HG03095 (cell line): Measurements from ENCODE around the gene PRRX1.

Source experiments
- ATAC-seq: cut with Tn5 transposase; IDR thresholded peaks from one replicate; pipeline ENCODE4 v1.9.1; 2021; ENCODE audit warnings: moderate library complexity; ENCODE audit not compliant: unreplicated experiment

Gene PRRX1

DNA sequence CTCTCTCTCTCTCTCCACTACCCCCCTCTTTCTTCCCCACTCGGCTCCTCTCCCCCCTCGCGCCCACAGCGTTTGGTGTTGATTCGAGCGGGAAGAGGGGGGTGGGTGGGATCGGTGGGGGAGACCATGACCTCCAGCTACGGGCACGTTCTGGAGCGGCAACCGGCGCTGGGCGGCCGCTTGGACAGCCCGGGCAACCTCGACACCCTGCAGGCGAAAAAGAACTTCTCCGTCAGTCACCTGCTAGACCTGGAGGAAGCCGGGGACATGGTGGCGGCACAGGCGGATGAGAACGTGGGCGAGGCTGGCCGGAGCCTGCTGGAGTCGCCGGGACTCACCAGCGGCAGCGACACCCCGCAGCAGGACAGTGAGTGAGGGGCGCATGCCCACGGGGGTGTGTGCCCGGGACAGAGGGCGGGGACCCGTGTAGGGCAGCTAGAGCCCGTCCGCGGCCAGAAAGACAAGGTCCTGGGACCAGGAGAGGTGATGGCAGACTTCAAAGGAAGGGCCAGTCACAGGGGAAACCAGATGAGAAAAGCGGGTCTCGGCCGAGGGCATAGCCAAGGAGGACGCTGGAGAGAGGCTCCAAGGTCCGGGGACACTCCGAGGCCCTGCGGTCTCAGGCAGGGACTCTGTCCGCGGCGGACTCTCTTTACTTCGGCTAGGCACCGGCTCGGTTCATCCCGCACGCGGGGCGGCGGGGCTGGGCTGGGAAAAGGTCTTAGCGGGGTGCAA, at the start of gene PRRX1:
Gene PRRX1 (plus strand): TSS at position 39 of the 735 bp plus-strand sequence. CDS start 88 bp downstream, at position 127.
- ATAC-seq = no peak

DNA sequence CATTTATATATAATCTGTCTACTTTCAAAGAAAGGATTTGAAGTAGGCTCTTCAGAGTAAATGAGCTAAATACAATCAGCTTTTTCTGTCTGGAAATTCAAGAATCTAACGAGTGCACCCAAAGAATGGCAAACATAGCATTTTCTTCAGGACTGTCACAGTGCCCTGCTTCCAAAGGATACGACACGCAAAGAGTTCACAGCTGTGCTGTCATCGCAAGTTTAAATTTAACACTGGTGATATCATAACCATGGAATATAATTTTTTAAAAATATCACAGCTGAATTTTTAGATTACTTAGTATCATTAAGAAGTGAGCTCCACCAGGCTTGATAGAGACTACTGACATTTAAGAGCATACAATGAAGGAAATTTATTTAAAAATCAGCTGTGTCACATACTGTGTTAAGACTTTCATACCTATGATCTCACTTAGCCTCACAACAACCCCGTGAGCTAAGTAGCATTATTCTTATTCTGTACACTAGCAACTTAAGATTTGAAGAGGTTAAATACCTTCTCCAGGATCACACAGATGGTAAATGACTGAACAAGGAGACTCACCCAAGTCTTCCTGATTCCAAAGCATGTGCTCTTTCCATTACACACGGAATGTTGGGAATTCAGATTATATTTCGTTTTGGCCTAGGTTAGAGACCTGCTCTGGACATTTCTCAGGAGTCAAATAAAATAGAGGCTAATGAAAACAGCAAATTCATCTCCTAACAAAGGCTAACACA, 46.2 kb upstream of the PRRX1 start:
- no peak for ATAC-seq

DNA sequence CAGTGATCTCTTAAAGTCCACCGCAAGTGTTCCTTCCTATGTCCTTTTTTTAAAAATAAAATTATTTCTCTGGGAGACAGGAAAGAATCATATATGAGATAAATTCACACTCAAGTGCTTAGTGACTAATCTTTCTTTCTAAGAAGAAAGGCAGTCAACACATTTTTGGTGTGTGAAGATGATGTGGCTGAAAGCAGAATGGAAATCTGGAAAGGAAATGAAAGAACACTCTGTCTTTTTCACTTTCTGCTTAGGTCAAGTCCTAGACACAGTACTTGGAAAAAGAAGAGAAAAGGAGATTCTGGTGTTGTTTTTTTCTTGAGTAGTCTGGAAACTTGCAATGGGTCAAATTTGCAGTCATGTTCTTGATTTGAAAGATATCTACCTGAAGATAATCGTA, 45.5 kb upstream of the PRRX1 start:
- ATAC-seq = no peak

DNA sequence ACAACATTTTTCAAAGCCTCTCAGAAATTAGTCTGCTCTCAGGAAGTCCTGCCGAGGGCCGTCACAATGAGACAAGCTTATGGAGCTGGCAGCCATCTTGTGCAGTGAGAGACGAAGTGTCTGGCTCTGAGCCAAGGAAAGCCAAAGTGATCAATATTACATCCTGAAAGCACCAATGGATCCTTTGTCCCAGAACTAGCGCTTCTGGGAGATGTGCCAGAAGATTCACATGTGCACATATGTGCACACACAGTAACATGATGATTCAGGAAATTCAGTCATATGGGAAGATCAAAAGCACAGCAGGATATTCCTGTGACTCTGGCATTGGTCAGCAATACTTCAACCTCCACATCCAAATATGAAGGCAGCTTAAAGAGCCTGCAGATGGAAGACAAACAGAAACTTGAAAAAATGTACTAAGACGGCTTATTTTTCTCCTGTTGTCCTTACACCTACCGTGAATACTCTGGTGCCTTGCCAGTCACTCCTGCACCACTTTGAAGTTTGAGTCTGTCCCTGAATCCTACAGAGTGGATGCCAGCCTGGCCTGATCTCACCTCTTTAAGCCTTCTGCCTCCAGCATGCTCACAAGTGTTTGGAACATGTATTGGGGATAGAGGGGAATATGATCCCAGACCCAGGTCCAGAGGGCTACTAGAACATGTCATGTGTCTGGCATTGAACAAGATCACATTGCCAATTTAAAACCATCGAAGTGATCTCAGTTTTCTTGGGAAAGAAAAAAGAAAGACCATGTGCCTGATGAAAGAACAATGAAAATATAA, 44.5 kb upstream of the PRRX1 start:
- no peak for ATAC-seq

DNA sequence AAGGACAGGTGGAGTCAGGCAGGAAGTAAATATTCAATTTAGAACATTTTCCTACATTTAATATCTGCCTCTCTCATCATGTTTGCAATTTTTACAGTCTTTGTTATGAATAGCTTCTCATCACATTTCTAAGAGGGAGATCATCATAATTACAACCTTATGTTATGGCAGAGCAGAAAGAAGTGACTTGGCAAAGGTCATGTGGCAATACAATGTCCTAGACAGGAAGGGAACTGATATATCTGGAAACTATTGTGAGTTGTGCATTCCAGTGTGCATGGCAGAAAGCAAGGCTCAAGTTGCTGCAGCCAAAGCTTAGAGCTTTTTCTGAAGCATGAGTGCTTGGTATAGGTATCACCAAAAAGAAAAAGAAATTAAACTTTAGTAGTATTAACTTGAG, 43.8 kb upstream of the PRRX1 start:
- ATAC-seq = no peak

DNA sequence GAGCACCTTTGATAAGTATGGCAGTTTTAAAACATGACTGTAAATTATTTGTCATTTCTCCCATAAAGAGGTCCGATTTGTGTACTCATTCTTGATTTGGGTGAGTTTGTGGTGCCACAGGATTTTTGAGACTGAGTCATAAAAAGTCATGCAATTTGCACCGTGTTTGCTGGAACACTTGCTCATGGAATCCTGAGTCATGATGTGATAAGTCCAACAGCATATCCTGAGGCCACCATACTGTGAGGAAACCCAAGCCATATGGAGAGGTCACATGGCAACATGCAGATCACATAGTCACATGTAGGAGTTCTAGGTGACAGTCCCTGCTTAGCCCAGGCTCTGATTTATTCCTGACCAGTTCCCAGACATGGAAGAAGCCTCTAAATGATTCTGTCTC, 40.8 kb upstream of the PRRX1 start:
- ATAC-seq = no peak

DNA sequence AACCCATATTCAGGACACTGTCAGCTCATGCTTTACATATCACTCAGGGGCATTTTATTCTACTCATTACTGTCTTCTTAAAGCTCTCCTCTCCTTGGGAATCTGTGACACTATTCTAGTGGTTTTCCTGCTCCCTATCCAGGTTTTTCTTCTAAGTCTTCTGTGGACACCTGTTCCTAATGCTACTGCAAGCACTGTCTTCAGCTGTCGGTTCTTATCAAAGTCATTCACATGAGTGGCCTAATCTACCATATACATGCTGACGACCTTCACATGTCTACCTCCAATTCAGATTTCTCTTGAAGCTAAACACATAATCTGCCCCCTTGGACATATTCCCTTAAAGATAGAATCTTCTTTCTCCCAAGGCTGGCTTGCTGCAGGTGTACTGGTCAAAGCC, 39.8 kb upstream of the PRRX1 start:
- no peak for ATAC-seq

DNA sequence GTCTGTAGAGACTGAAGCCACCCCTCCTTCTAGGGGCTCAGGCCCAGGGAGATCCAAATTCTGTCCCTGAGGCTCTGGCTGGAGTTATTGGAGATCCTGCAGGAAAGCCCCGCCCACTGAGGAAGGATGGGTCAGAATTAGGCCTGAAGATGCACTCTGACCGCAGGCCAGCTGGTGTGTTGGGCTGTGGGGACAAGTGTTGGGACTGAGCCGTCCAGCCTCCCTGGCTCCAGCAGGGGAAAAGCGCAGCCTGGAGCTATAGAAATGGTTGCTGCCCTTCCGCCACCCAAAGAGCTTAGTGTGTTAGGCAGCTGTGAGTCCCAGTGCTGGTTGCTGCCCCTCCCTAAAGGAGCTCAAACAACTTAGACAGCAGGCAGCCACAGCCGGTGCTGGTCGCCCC, 33.0 kb upstream of the PRRX1 start:
- ATAC-seq = no peak

DNA sequence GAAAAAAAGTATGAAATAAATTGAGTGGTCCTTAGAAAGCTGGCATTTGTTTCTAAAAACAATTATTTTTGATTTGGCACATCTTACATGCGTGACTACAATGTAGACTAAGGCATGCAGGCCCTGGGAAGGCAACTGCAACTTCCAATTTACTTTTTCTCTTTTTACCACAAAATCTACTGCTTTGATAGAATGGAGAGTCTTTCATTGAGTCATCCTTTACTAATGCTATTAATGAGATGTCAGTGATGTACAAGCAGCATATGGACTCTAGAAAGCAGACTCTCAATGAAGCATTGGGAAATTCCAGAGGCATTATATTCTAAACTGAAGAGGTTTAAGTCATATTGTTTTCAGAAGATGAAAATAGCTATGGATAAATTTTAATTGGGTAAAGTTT, 29.6 kb upstream of the PRRX1 start:
- ATAC-seq = no peak

DNA sequence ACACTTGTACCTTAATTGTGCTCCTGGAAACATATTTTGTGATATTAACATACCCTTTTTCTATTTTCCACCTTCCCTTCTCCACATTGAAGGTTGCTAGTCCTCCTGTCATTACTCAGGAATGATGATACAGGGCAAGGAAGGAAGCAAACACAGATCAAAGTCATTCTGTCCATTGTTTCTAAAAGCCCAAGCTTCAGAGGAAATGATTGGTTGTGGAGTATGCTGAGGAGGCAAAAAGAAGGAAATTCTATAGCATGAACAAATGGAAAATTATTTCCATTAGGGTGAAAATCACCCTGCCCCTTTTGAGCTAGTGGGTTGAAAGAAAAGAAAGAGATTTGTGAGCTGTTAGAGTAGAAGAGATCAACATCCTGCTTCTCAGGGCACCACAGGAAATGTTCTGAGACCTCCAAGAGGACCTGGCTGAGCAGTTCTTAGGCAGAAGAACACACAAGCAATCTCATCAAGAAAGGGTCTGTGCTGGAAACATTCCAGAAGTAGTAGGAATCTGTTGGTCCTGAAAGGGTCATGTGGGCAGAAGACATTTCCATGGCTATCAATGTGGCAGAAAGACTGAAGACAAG, 29.0 kb upstream of the PRRX1 start:
- no peak for ATAC-seq

DNA sequence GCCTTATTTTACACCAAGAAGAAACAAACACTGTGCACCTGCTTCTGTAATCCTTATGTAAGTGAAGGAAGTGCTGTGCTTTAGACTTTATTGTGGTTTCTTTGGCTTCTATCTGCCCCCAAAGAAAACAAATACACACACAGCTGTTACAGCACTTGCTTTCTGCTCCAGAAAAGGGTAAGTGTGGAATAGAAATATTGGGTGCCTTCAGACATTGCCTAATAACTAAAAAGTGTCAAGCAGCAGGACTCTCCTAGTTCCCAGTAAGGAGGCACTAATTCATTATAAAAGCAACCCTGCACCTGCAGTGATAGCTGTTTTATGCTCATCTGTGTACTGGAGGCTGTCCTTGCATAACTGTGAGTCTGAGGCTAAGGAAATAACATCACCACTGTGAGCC, 23.4 kb upstream of the PRRX1 start:
- ATAC-seq = no peak

DNA sequence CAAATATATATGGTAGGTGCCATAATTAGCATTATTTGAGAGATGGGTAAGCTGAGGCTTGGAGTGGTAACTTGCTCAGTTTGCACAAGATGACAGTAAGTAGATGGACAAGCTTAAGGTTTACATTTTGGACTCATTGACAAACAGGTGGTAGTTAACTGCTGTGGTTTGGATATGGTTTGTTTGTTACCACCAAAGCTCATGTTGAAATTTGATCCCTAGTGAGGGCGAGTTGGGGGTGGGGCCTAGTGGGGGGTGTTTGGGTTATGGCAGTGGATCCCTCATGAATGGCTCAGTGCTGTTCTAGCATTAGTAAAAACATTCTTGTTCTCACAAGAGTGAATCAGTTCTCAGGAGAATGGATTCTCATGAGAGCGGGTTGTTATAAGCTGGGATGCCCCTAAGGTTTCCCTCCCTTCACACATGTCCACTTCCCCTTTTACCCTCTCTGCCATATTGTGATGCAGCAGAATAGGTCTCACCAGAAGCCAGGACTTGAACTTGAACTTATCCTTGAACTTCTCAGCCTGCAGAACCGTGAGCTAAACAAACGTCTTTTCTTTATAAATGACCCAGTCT, 6.6 kb upstream of the PRRX1 start:
- no peak for ATAC-seq

DNA sequence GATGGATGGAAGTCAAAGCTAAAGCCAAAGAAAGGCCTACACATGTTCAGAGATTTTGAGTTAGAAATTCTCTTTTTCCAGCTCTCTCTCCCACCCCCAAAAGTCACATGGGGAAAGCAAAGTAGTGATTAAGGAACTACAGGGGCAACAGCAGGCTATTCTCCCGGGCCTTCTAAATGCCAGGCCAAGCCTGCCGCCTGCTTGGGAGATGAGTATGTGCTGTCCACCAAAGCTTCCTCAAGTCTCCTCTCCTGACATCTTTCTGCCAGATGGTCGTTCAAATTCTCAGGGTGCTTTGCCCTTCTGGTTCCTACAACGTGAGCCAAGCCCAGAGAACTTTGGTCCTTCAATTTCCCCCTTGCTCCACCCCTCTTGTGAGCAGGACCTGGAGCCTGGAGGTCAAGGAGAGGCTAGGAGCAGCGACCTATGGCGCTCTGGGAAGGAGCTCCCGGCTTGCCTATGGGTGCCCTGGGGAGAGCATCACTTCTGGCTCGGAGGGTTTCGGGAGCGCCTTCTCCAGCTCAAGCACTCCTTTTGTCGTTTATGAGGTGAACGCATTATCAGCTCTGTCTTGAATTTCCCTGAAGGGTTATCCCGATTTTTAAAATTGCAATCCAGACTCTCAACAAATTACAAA, 4.4 kb upstream of the PRRX1 start:
- no peak for ATAC-seq

DNA sequence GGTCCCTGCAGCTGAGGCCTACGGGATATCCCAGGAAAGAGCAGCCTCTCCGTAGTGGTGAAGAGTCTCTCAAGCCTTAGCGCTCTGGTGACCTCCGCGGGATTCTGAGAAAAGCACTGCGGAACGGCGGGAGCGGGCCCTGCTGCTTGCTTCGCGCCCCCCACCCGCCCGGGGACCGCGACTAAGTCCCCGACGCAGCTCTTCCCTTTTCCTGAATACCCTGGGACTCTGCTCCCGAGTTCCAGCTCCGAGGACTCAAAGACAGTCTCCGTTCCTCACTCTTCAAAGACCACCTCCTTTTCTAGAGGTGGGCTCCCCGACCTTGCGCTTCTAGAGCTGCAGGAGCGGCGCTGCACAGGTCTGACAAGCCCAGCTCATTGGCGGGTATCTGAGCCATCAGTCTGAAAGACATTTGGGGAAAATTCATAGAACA, 3.6 kb upstream of the PRRX1 start:
- ATAC-seq = no peak

DNA sequence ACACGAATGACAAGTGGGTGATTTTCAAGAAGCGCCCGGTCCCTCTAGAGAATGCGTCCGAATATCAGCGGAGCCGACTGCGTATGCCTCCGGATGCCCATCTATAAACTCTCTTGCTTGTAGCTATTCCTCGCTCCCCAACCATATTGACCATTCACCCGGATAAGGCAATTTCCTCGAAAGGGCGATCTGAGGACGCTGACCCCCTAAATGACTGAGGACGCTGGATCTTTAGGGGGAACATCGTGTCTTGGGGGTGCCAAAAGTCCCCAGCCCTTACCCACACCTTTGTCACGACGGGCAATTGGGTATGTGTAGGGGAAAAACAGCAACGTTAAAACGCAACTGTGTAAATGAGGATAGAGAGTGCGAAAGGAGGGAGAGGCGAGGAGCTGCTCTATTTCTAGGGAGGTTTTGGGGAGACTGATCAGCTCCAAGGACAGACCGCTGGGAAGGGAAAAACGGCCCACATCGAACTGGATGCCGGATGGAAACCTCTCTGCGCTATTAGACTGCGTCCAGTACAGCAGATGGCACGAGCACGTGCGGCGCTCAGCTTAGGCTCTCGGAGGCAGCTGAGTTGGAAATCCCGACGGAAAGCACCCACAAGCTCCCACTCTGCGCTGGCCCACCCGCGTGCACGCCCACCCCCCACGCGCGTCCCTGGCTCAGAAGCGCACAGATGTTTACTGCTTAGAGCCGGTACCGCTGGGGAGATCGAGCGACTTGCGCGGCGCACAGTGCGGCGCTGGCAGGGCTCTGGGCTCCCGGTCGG, 2.9 kb upstream of the PRRX1 start:
- no peak for ATAC-seq

DNA sequence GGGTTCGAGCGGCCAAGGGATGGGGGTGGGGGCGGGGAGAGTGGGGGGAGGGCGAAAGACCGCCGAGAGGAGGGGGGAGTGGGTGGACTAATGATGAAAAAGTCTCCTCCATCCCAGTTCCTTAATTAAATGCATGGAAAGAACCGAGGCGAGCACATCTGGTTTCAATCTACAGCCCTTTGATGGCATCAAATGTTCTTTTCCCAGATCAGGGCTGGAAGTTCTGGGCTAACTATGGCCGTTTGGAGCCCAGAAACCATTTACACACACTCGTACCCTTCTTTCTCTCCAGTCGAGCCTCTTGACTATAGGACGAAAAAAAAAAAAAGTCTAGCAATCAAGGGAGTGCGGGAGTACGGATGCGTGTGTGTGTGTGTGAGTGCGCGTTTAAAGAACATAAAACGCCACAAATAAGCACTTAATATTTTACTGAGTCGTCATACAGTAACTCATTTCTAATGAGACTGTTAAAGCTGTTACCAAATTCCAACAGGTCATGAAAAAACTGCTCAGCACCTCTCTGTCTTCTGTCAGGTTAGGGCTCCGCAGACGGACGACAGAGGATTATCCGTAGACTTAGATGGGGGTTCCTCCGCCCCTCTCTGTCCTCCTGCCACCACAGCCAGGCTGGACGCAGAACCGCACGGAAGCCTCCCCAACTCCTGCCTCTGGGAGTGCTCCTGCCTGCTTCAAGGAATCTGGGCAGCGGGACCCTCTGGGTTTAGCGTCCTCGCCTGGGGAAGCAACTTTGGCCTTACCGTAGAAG, 2.1 kb upstream of the PRRX1 start:
- ATAC-seq = no peak

DNA sequence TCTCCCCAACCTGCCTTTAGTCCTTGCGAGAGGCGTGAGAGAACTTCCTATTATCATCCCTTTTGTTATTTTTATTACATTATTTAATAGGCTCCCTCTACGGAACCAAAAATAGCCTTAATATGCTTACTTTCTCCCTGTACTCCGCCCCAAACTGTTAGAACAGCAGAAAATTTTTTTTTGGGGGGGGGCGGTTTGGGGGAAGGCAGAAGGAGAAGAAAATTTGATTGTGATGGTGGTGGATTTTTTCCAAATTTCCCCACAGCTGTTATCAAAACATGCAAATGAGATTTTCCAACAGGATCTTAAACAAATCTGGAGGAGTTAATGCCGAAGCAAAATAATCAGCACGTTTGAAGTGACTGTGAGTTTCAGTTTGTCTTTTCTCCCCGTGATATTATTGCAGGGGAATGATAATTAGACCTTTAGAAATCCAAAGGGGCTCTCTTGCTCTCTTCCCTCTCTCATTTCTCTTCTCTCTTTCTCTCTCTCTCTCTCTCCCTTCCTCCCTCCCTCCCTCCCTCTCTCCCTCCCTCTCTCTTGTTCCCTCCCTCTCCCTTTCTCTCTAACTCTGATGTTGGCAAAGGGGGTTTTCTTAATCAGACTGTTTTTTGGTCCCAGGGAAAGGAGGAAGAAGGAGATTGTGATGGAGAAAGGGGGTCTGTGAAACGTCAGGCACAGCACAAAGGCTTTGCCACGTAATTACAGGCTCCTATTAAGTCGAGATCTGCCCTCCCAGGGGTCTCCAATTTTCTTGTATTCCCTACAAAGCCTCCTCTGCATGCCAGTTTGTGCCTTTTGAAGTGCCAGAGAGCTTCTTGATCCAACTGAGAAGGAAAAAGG, 1.1 kb upstream of the PRRX1 start:
- ATAC-seq = no peak

DNA sequence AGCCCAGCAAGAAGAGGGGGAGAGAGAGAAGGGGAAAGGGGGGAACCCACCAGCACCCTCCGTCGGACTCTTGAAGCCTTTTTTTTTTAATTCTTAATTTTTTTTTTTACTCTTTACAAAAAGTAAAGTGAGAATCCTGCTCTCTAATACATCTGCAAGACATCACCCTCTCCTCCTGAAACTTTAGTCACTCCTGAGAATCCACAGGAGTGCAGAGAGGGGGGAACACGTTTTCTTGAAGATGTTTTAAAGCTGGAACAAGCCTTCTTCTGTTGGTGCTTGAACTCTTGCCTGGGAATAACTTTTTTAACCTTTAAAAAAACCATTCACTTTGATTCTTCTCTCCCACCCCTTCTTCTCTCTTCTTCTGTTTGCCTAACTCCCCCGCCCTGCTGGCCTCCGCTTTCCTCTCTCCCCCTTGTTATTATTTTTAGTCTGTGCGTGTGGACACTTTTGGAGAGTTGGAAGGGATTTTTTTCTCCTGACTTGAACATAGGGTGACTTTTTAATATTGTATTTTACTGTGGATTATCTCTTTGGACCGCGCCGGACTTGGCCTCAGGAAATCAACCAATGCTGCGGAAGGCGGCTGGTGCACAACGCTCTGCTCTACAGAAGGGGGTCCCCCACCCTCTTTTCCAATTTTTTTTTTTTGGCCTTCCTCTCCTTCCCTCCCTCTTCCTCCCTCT, 383 bp upstream of the PRRX1 start:
- no peak for ATAC-seq
